ENCODE results near the gene CFHR3. TPM values are rescaled to one million over a fixed set of nuclear protein-coding genes. Genes with fewer than 3 reads are reported as not detected.
"Not testable (repeated sequence)": the region's sequence is repeated elsewhere in the genome, so short reads cannot be mapped to it uniquely, and the experiment has no call there.

Gene CFHR3
- total and polyA plus RNA-seq, 3 donors from 2014 or later, result 1.0 TPM; not detected in 2

- no peaks in the 10 kb centered on the region for H3K9me3 ChIP-seq
- H3K27ac ChIP-seq, result no peak overlapping the region
- H3K4me3 ChIP-seq, result no peak overlapping the region
- H3K36me3 ChIP-seq (ENCODE audit: low read depth, missing control alignments), result no peaks in the 10 kb centered on the region
- intact Hi-C loops (cut with DNase I; ENCODE audit: low total_unique reads), result no loop called here
- DNase-seq, result no peak
- no peaks in the 10 kb centered on the region for H3K27me3 ChIP-seq
- TF ChIP-seq POLR2A (IDR thresholded peaks at IDR 0.05) (no peak), CTCF (IDR thresholded peaks at IDR 0.05) (no peak)
- WGBS, 2 donors, result 51 to 53% methylated on average over 2 of the region's 2 CpGs
- no peaks in the 10 kb centered on the region for H3K4me1 ChIP-seq
Measured at GRCh38 chr1:196774175-196774574, 465 bp upstream of the CFHR3 start.

GRCh38 chr1:196777603-196778002 lies 3.0 kb downstream of the CFHR3 start:
- Histone ChIP-seq H3K27ac (no peak overlapping the region), H3K27me3 (no peaks in the 10 kb centered on the region), H3K4me3 (no peak overlapping the region), H3K4me1 (no peaks in the 10 kb centered on the region), H3K36me3 (ENCODE audit: low read depth, missing control alignments) (no peaks in the 10 kb centered on the region), H3K9me3 (no peaks in the 10 kb centered on the region)
- 74 to 75% methylated on average over 13 of the region's 13 CpGs for WGBS, 2 donors
- intact Hi-C loops (cut with DNase I; ENCODE audit: low total_unique reads), result no loop called here
- TF ChIP-seq CTCF (IDR thresholded peaks at IDR 0.05), result no peak
- TF ChIP-seq POLR2A (IDR thresholded peaks at IDR 0.05), result no peak
- DNase-seq, result no peak

- no peaks in the 10 kb centered on the region for H3K27me3 ChIP-seq
- TF ChIP-seq POLR2A (IDR thresholded peaks at IDR 0.05), result no peak
- TF ChIP-seq CTCF (IDR thresholded peaks at IDR 0.05), result no peak
- no peak for DNase-seq
- 85 to 95% methylated on average over 1 of the region's 1 CpG for WGBS, 2 donors
- H3K27ac ChIP-seq, result no peak overlapping the region
- H3K4me1 ChIP-seq, result no peaks in the 10 kb centered on the region
- no peaks in the 10 kb centered on the region for H3K36me3 ChIP-seq (ENCODE audit: low read depth, missing control alignments)
- H3K4me3 ChIP-seq, result no peak overlapping the region
- no peaks in the 10 kb centered on the region for H3K9me3 ChIP-seq
- intact Hi-C loops (cut with DNase I; ENCODE audit: low total_unique reads), result no loop called here
Measured at GRCh38 chr1:196779093-196779492, 4.5 kb downstream of the CFHR3 start.

GRCh38 chr1:196791252-196791651 lies 16.6 kb downstream of the CFHR3 start:
- WGBS, 2 donors, result 95 to 100% methylated on average over 1 of the region's 1 CpG
- H3K9me3 ChIP-seq; H3K36me3 ChIP-seq (ENCODE audit: low read depth, missing control alignments); H3K27ac ChIP-seq; H3K4me3 ChIP-seq; H3K27me3 ChIP-seq; intact Hi-C loops (cut with DNase I; ENCODE audit: low total_unique reads); H3K4me1 ChIP-seq; DNase-seq: not testable (repeated sequence)

- H3K4me3 ChIP-seq; H3K9me3 ChIP-seq; H3K27me3 ChIP-seq; H3K27ac ChIP-seq; DNase-seq; H3K36me3 ChIP-seq (ENCODE audit: low read depth, missing control alignments); H3K4me1 ChIP-seq; intact Hi-C loops (cut with DNase I; ENCODE audit: low total_unique reads): not testable (repeated sequence)
- 53 to 67% methylated on average over 4 of the region's 4 CpGs for WGBS, 2 donors
Measured at GRCh38 chr1:196794103-196794502, 19.5 kb downstream of the CFHR3 start.

- Histone ChIP-seq H3K9me3 (no peaks in the 10 kb centered on the region), H3K4me3 (no peak overlapping the region), H3K36me3 (ENCODE audit: low read depth, missing control alignments) (no peaks in the 10 kb centered on the region), H3K4me1 (no peaks in the 10 kb centered on the region), H3K27me3 (no peaks in the 10 kb centered on the region), H3K27ac (no peak overlapping the region)
- intact Hi-C loops (cut with DNase I; ENCODE audit: low total_unique reads), result no loop called here
- no peak for TF ChIP-seq POLR2A (IDR thresholded peaks at IDR 0.05)
- TF ChIP-seq CTCF (IDR thresholded peaks at IDR 0.05), result no peak
- 63 to 80% methylated on average over 2 of the region's 2 CpGs for WGBS, 2 donors
- DNase-seq, result no peak
Measured at GRCh38 chr1:196797891-196798290, 23.3 kb downstream of the CFHR3 start.

- WGBS, 2 donors, result 86 to 92% methylated on average over 1 of the region's 1 CpG
- H3K27me3 ChIP-seq; H3K27ac ChIP-seq; H3K4me1 ChIP-seq; H3K4me3 ChIP-seq; H3K36me3 ChIP-seq (ENCODE audit: low read depth, missing control alignments); intact Hi-C loops (cut with DNase I; ENCODE audit: low total_unique reads); DNase-seq; H3K9me3 ChIP-seq: not testable (repeated sequence)
Measured at GRCh38 chr1:196801920-196802319, 27.3 kb downstream of the CFHR3 start.

All from testis (tissue), 3 donors.